ENCODE data around the gene FLYWCH1.

DNA sequence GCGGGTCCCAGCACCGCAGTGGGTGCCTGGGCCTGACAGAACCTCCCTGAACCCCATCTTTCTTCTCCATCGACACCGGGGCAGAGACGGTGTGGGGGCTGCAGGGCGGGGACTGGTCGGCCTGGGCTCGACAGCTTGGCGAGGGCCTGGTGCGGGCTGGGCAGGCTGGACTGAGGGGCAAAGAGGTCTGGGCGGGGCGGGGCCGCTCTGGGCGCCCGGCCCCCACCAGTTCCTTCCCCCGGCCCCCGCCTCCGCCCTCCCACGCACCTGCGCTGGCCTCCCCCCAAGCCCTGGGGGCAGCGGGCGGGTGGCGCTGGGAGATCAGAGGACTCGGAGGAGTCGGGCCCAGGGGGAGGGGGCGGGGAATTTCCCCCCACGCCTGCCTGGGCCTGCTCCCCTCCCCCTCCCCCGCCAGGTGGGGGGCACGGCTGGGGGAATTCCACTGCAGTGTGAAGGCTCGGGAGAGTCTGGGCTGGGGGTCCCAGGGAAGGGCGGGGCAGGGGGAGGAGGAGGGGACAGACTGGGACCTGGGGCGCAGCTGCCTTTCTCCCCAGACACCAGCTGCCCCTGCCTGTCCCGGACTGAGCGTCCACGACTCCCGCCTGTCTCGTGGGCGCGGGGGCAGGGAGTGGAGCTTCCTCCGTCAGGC lies 51.5 kb downstream of the FLYWCH1 start:
- TF ChIP-seq NR2C1 (IDR thresholded peaks at IDR 0.05), result no peak
- TF ChIP-seq POLR2AphosphoS5 (IDR thresholded peaks at IDR 0.05; ENCODE audit: low read length), result no peak
- no peak for TF ChIP-seq EP300 (IDR thresholded peaks at IDR 0.05; ENCODE audit: borderline replicate concordance in 1 of 2, control insufficient read depth in 1 of 2, low read depth in 2 of 2, low read length in 2 of 2)
- no peak for TF ChIP-seq CEBPB (IDR thresholded peaks at IDR 0.05; ENCODE audit: borderline replicate concordance in 1 of 2, low read depth in 2 of 2, low read length in 2 of 2)
- TF ChIP-seq POLR2A (IDR thresholded peaks at IDR 0.05; ENCODE audit: low read depth, low read length), result no peak
